ENCODE data around the gene ARHGAP32. TPM values are rescaled to one million over a fixed set of nuclear protein-coding genes. Genes with fewer than 3 reads are reported as not detected.
"Not testable (repeated sequence)": the region's sequence is repeated elsewhere in the genome, so short reads cannot be mapped to it uniquely, and the experiment has no call there.

The ARHGAP32 gene
- total RNA-seq, 1 experiment from 2014 or later = 22.0 TPM

GRCh38 chr11:129006161-129006560, 186.0 kb downstream of the ARHGAP32 start:
- Histone ChIP-seq H2BK20ac (ENCODE audit: low read depth, low read length, poor library complexity, severe bottlenecking) (no peak overlapping the region), H3K18ac (ENCODE audit: insufficient read length, low read depth, low read length) (no peak overlapping the region), H2BK5ac (ENCODE audit: insufficient read length, low read length) (no peak overlapping the region), H3T11ph (ENCODE audit: low read length) (no peak overlapping the region), H3K9me3 (ENCODE audit: control insufficient read depth, low read depth, low read length) (no peaks in the 10 kb centered on the region), H3K27me3 (ENCODE audit: insufficient read depth, low read length) (no peaks in the 10 kb centered on the region), H3K23me2 (ENCODE audit: insufficient read length, low read depth, low read length, poor library complexity, severe bottlenecking) (no peaks in the 10 kb centered on the region), H3K4me2 (ENCODE audit: insufficient read depth, insufficient read length, low read length) (no peak overlapping the region), H3K14ac (ENCODE audit: insufficient read depth, low read length) (no peak overlapping the region), H4K5ac (ENCODE audit: insufficient read length, low read depth, low read length) (no peak overlapping the region), H2BK12ac (ENCODE audit: insufficient read length, low read depth, low read length) (no peak overlapping the region), H4K91ac (ENCODE audit: insufficient read length, low read depth, low read length) (no peak overlapping the region), H2BK15ac (ENCODE audit: low read depth, low read length) (no peak overlapping the region), H4K8ac (replicated peaks; ENCODE audit: insufficient read length, low read depth, low read length) (no peak overlapping the region), H4K20me1 (ENCODE audit: control insufficient read depth, insufficient read depth, insufficient read length) (no peaks in the 10 kb centered on the region), H3K4ac (ENCODE audit: low read depth, low read length) (no peak overlapping the region), H3K56ac (ENCODE audit: insufficient read length, low read depth, low read length) (no peak overlapping the region), H3K79me1 (ENCODE audit: insufficient read depth, low read depth, low read length, poor library complexity, severe bottlenecking) (no peaks in the 10 kb centered on the region), H2BK120ac (ENCODE audit: low read depth, low read length, poor library complexity, severe bottlenecking) (no peak overlapping the region), H2AK5ac (ENCODE audit: insufficient read length, low read length) (no peak overlapping the region), H3K9ac (ENCODE audit: extremely low read depth, insufficient read length, low read length) (no peak overlapping the region), H3K27ac (ENCODE audit: insufficient read length, low read depth, low read length) (no peak overlapping the region), H3K79me2 (ENCODE audit: insufficient read depth, low read length) (no peaks in the 10 kb centered on the region), H2AFZ (ENCODE audit: low read length) (no peak overlapping the region), H3K23ac (ENCODE audit: insufficient read length, low read depth, low read length) (no peak overlapping the region), H3K4me1 (ENCODE audit: insufficient read depth, low read length) (no peaks in the 10 kb centered on the region; the same call in 1 of the 2 replicates)
- H3K27ac Mint-ChIP-seq = no peak overlapping the region
- WGBS (ENCODE audit: extremely low coverage, insufficient read length, low lambda C conversion rate) = no CpG with 5 or more reads among the region's 4 CpGs
- no peak for DNase-seq
- H3K27me3 Mint-ChIP-seq (ENCODE audit: low read depth) = no peaks in the 10 kb centered on the region; the same call in none of the 2 replicates
- TF ChIP-seq CTCF (conservative IDR thresholded peaks at IDR 0.05) = no peak
- peaks cover 9 to 12% of the 10 kb centered on the region in 2 experiments for H3K4me1 Mint-ChIP-seq
- H3K9me3 Mint-ChIP-seq = peaks cover 19 to 25% of the 10 kb centered on the region in 2 experiments
- no peak overlapping the region for H3K4me3 Mint-ChIP-seq
- peaks cover 2 to 38% (median 14%) of the 10 kb centered on the region in 3 experiments for H3K36me3 Mint-ChIP-seq (ENCODE audit: insufficient read depth in 1 of 3, low read depth in 3 of 3)

- H3K4me1 Mint-ChIP-seq; H2AK5ac ChIP-seq (ENCODE audit: insufficient read length, low read length); H3K27ac Mint-ChIP-seq; H3K9me3 ChIP-seq (ENCODE audit: control insufficient read depth, low read depth, low read length); H2AFZ ChIP-seq (ENCODE audit: low read length); H3K14ac ChIP-seq (ENCODE audit: insufficient read depth, low read length); H3K4me1 ChIP-seq (ENCODE audit: insufficient read depth, low read length); H3K79me1 ChIP-seq (ENCODE audit: insufficient read depth, low read depth, low read length, poor library complexity, severe bottlenecking); H3K9ac ChIP-seq (ENCODE audit: extremely low read depth, insufficient read length, low read length); H3K27me3 ChIP-seq (ENCODE audit: insufficient read depth, low read length); H2BK5ac ChIP-seq (ENCODE audit: insufficient read length, low read length); H3K23ac ChIP-seq (ENCODE audit: insufficient read length, low read depth, low read length); H4K91ac ChIP-seq (ENCODE audit: insufficient read length, low read depth, low read length); H3K23me2 ChIP-seq (ENCODE audit: insufficient read length, low read depth, low read length, poor library complexity, severe bottlenecking); H3K4ac ChIP-seq (ENCODE audit: low read depth, low read length); H4K20me1 ChIP-seq (ENCODE audit: control insufficient read depth, insufficient read depth, insufficient read length); H3K27ac ChIP-seq (ENCODE audit: insufficient read length, low read depth, low read length); H3K4me2 ChIP-seq (ENCODE audit: insufficient read depth, insufficient read length, low read length); H3K79me2 ChIP-seq (ENCODE audit: insufficient read depth, low read length); H2BK15ac ChIP-seq (ENCODE audit: low read depth, low read length); H4K5ac ChIP-seq (ENCODE audit: insufficient read length, low read depth, low read length); H2BK12ac ChIP-seq (ENCODE audit: insufficient read length, low read depth, low read length); H3K56ac ChIP-seq (ENCODE audit: insufficient read length, low read depth, low read length); H2BK20ac ChIP-seq (ENCODE audit: low read depth, low read length, poor library complexity, severe bottlenecking); H2BK120ac ChIP-seq (ENCODE audit: low read depth, low read length, poor library complexity, severe bottlenecking); DNase-seq; H3K18ac ChIP-seq (ENCODE audit: insufficient read length, low read depth, low read length); H3T11ph ChIP-seq (ENCODE audit: low read length); H3K4me3 Mint-ChIP-seq; H4K8ac ChIP-seq (replicated peaks; ENCODE audit: insufficient read length, low read depth, low read length); H3K27me3 Mint-ChIP-seq (ENCODE audit: low read depth): not testable (repeated sequence)
- WGBS (ENCODE audit: extremely low coverage, insufficient read length, low lambda C conversion rate) = no CpG with 5 or more reads among the region's 8 CpGs
- peaks cover 24 to 65% (median 40%) of the 10 kb centered on the region in 3 experiments for H3K36me3 Mint-ChIP-seq (ENCODE audit: insufficient read depth in 1 of 3, low read depth in 3 of 3)
- peaks cover 40 to 45% of the 10 kb centered on the region in 2 experiments for H3K9me3 Mint-ChIP-seq
Observed at GRCh38 chr11:128999165-128999564, 193.0 kb downstream of the ARHGAP32 start.
